Sigmoid colon (tissue), 7 donors: ENCODE measurements around the gene CDC42SE2. TPM values are rescaled to one million over a fixed set of nuclear protein-coding genes. Genes with fewer than 3 reads are reported as not detected.

ENCODE experiments used
- DNase-seq: peaks from one replicate; pipeline ENCODE4 v3.0.0-alpha.2; 2019
- H3K27ac ChIP-seq, 4 donors: fragments of 200-600 bp; sonication (generic); one replicate each; pipeline ENCODE4 v1.5.1; 2016 to 2019; ENCODE audit warnings: mild to moderate bottlenecking in 1 of 4
- H3K27me3 ChIP-seq, 3 donors: fragments of 200-600 bp; sonication (generic); one replicate each; pipeline ENCODE4 v1.5.1; 2019; ENCODE audit warnings: mild to moderate bottlenecking in 1 of 3
- H3K36me3 ChIP-seq, 4 donors: fragments of 200-600 bp; sonication (generic); one replicate each; pipeline ENCODE4 v1.5.1; 2016 to 2019
- H3K4me1 ChIP-seq, 4 donors: fragments of 200-600 bp; sonication (generic); one replicate each; pipeline ENCODE4 v1.5.1; 2017 to 2019
- H3K4me3 ChIP-seq, 4 donors: fragments of 200-600 bp; sonication (generic); one replicate each; pipeline ENCODE4 v1.5.1; 2017 to 2019; ENCODE audit warnings: mild to moderate bottlenecking in 2 of 4, moderate library complexity in 1 of 4
- H3K9me3 ChIP-seq, 4 donors: fragments of 200-600 bp in 3 of 4; sonication (generic) in 3 of 4; one replicate each; pipeline versions ENCODE4 v1.5.1 to v1.6.1; 2013 to 2019
- CTCF ChIP-seq, 4 experiments: fragments of 450-650 bp in 3 of 4; fragments of 200-600 bp in 1 of 4; IDR thresholded peaks; one replicate each; pipeline ENCODE4 v1.5.1; 2016 to 2019; ENCODE audit warnings: antibody characterized with exemption in 4 of 4, mild to moderate bottlenecking in 3 of 4, moderate library complexity in 2 of 4
- EP300 ChIP-seq, 4 donors: sonication (generic); formaldehyde crosslinking; IDR thresholded peaks; one replicate each; pipeline ENCODE4 v1.6.1; 2017; ENCODE audit warnings: antibody characterized with exemption in 4 of 4
- POLR2A ChIP-seq, 2 donors: fragments of 450-650 bp; IDR thresholded peaks; one replicate each; pipeline ENCODE4 v1.6.1; 2016; ENCODE audit warnings: antibody characterized with exemption in 2 of 2, mild to moderate bottlenecking in 2 of 2, moderate library complexity in 2 of 2
- POLR2AphosphoS5 ChIP-seq, 4 donors: sonication (generic); formaldehyde crosslinking; IDR thresholded peaks; one replicate each; pipeline ENCODE4 v1.6.1; 2017; ENCODE audit warnings: antibody characterized with exemption in 4 of 4
- WGBS, 2 donors: extraction: QIAGEN DNeasy Blood & Tissue Kit; methylation state at CpG; one replicate each; pipeline ENCODE4 v1.1.7; 2013; 5-methylcytosine and 5-hydroxymethylcytosine counted together
- intact Hi-C: fragments of 100-400 bp; cut with DNase I; formaldehyde crosslinking; loops from one replicate; pipeline ENCODE4 v1.15.1; 2023
- polyA plus RNA-seq, 3 donors: library from polyadenylated mRNA; stranded (reverse); fragments of 200-250 nt; gene quantifications; one replicate each; pipeline ENCODE4 v1.2.3, GENCODE V29; 2013
- total RNA-seq, 4 donors: library from RNA; depleted of rRNA; stranded (reverse); fragments of >200 nt; gene quantifications; one replicate each; pipeline ENCODE4 v1.1.0, GENCODE V29; 2016
- donor health status: healthy with polysubstance abuse.
- donor health status: Bipolar disorder and iron deficiency.
- donor health status: healthy.

Gene CDC42SE2
- total and polyA plus RNA-seq, 7 donors = 24.1 to 109 (median 33.2) TPM

DNA sequence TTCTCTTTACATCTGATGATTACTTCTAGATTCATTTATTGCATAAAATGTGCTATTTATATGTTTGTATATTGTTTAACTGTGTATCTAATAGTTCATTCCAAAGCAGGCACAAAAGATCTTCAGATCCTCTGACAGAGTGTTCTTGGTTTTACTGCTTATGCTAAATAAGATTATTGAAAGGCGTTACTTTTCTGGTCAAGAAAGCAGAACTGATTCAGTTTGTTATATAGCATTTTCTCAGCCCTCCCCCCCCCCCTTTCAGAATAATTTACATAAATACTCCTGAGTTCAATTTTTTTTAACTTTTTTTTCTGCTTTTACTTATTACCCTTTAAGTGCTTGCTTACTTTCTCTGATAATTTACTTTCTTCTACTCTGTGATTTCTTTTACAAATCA, 15.4 kb downstream of the CDC42SE2 start:
- intact Hi-C loops = no loop called here
- no peak overlapping the region for H3K4me3 ChIP-seq
- peaks cover 0 to 32% (median 20%) of the 10 kb centered on the region in 4 donors for H3K4me1 ChIP-seq
- H3K27ac ChIP-seq = no peak overlapping the region
- WGBS, 2 donors = 49 to 51% methylated on average over 1 of the region's 1 CpG
- TF ChIP-seq CTCF (IDR thresholded peaks at IDR 0.05) (no peak), EP300 (IDR thresholded peaks at IDR 0.05) (no peak)
- H3K9me3 ChIP-seq = no peaks in the 10 kb centered on the region
- no peaks in the 10 kb centered on the region for H3K36me3 ChIP-seq
- DNase-seq = no peak
- H3K27me3 ChIP-seq = no peaks in the 10 kb centered on the region

DNA sequence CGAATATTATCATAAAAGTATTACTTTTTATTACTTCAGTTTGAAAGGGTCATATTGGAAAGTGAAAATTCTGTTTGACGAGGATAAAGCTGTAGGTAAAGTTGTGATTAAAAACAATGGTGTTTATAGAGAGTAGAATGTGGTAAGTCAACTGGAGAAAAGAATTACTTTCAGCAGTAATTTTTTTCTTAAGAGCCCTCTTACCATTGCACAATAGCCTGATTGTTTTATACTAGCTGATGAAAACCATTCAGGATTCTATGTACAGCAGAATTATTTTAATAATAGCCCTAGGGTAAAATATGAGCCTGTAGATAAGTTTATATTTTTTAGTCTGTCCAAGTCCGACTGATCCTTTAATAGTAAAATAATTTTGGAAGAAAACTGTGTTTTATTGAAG, 16.6 kb downstream of the CDC42SE2 start:
- no peaks in the 10 kb centered on the region for H3K36me3 ChIP-seq
- intact Hi-C loops = no loop called here
- H3K27ac ChIP-seq = no peak overlapping the region
- H3K4me3 ChIP-seq = no peak overlapping the region
- no peak for DNase-seq
- H3K27me3 ChIP-seq = no peaks in the 10 kb centered on the region
- TF ChIP-seq POLR2AphosphoS5 (IDR thresholded peaks at IDR 0.05) (no peak), POLR2A (IDR thresholded peaks at IDR 0.05) (no peak), CTCF (IDR thresholded peaks at IDR 0.05) (no peak), EP300 (IDR thresholded peaks at IDR 0.05) (no peak)
- peaks cover 0 to 32% (median 20%) of the 10 kb centered on the region in 4 donors for H3K4me1 ChIP-seq
- 13 to 45% methylated on average over 3 of the region's 3 CpGs for WGBS, 2 donors
- H3K9me3 ChIP-seq = no peaks in the 10 kb centered on the region

- Histone ChIP-seq H3K27ac (peak overlapping the region in 1 of 4 donors; percentile 14), H3K4me1 (peaks cover 0 to 32% (median 20%) of the 10 kb centered on the region in 4 donors), H3K36me3 (no peaks in the 10 kb centered on the region), H3K27me3 (no peaks in the 10 kb centered on the region), H3K4me3 (no peak overlapping the region), H3K9me3 (no peaks in the 10 kb centered on the region)
- no peak for TF ChIP-seq POLR2AphosphoS5 (IDR thresholded peaks at IDR 0.05)
- TF ChIP-seq CTCF (IDR thresholded peaks at IDR 0.05) = no peak
- TF ChIP-seq EP300 (IDR thresholded peaks at IDR 0.05) = no peak
- no peak for TF ChIP-seq POLR2A (IDR thresholded peaks at IDR 0.05)
- intact Hi-C loops = no loop called here
- 9 to 30% methylated on average over 5 of the region's 5 CpGs for WGBS, 2 donors
- no peak for DNase-seq
Measured at GRCh38 chr5:131281133-131281867, 17.4 kb downstream of the CDC42SE2 start.

DNA sequence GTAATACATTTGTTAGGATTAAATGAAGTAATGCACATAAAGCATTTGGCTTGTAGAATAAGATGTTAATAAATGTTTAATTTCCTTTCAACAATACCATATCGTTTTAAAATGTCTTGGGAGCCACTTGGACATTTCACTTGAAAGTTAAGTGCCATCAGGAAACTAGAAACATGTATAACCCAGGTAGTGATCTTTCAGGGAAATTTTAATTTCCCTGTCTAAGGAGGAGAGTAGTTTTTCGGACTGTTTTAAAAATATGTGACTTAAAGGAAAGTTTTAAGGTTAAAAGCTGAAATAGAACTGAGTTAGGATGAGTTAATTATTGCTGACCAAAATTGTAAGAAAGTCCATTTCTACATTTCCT, 18.0 kb downstream of the CDC42SE2 start:
- no peaks in the 10 kb centered on the region for H3K36me3 ChIP-seq
- H3K4me1 ChIP-seq = peaks cover 0 to 32% (median 20%) of the 10 kb centered on the region in 4 donors
- 3 to 41% methylated on average over 2 of the region's 2 CpGs for WGBS, 2 donors
- no peak for DNase-seq
- no peak for TF ChIP-seq POLR2AphosphoS5 (IDR thresholded peaks at IDR 0.05)
- H3K27ac ChIP-seq = no peak overlapping the region
- no peaks in the 10 kb centered on the region for H3K27me3 ChIP-seq
- no peak overlapping the region for H3K4me3 ChIP-seq
- intact Hi-C loops = no loop called here
- H3K9me3 ChIP-seq = no peaks in the 10 kb centered on the region

DNA sequence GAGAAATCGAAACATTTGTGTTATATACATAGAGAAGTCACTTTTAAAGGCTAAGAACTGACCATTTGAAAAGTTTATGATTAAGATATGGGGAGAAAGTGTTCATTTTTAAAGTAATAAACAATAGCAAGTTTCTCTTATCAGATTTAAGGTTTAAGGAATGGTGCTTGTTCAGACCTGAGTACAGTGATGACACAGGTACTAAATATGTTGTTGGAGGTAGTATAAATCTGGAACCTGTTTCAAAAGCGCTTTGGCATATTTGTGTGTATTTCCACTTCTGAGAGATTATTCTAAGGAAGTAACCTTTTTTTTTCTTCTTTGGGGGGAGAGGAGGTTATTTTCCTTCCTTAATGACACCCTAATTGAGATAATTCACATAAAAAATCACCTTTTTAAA, 18.4 kb downstream of the CDC42SE2 start:
- WGBS, 2 donors = 14 to 45% methylated on average over 2 of the region's 2 CpGs
- DNase-seq = no peak
- TF ChIP-seq POLR2A (IDR thresholded peaks at IDR 0.05) = no peak
- TF ChIP-seq CTCF (IDR thresholded peaks at IDR 0.05) = no peak
- no peak for TF ChIP-seq EP300 (IDR thresholded peaks at IDR 0.05)
- TF ChIP-seq POLR2AphosphoS5 (IDR thresholded peaks at IDR 0.05) = no peak
- no peaks in the 10 kb centered on the region for H3K36me3 ChIP-seq
- H3K27me3 ChIP-seq = no peaks in the 10 kb centered on the region
- H3K4me1 ChIP-seq = peaks cover 0 to 32% (median 20%) of the 10 kb centered on the region in 4 donors
- no peaks in the 10 kb centered on the region for H3K9me3 ChIP-seq
- no peak overlapping the region for H3K4me3 ChIP-seq
- H3K27ac ChIP-seq = no peak overlapping the region
- intact Hi-C loops = no loop called here
